Measurements from ENCODE around the gene INTS11. TPM values are rescaled to one million over a fixed set of nuclear protein-coding genes. Genes with fewer than 3 reads are reported as not detected.

Gene INTS11
- polyA plus RNA-seq, 3 donors: 46.2 to 154 (median 49.6) TPM

- H3K4me3 Mint-ChIP-seq: no peak overlapping the region
Observed at GRCh38 chr1:1335283-1335682, 10.8 kb upstream of the INTS11 start.

GRCh38 chr1:1334835-1335234, 10.4 kb upstream of the INTS11 start:
- no peak overlapping the region for H3K4me2 ChIP-seq (replicated peaks; ENCODE audit: extremely low read depth, low read length, poor library complexity, severe bottlenecking)
- no peak overlapping the region for H3K9ac ChIP-seq (ENCODE audit: insufficient read depth, low read length, poor library complexity, severe bottlenecking)
- WGBS (ENCODE audit: insufficient coverage): 93% methylated on average over 11 of the region's 11 CpGs
- Mint-ChIP-seq H3K9me3 (peaks cover 0 to 2% (median 0%) of the 10 kb centered on the region in 7 donors), H3K4me1 (no peaks in the 10 kb centered on the region), H3K27me3 (ENCODE audit: low read depth in 3 of 3) (no peaks in the 10 kb centered on the region), H3K4me3 (no peak overlapping the region), H3K36me3 (peaks cover 7 to 23% of the 10 kb centered on the region in 2 donors), H3K27ac (no peak overlapping the region)
- intact Hi-C loops (cut with micrococcal nuclease): no loop called here
- no peaks in the 10 kb centered on the region for H4K20me1 ChIP-seq (ENCODE audit: insufficient read depth, low read length)
- no peak for DNase-seq
- no peak overlapping the region for H3K4me3 ChIP-seq (replicated peaks in 1 of 3; ENCODE audit: low read depth in 2 of 3, low read length in 3 of 3)
- H2AFZ ChIP-seq (ENCODE audit: insufficient read depth, low read depth, low read length, poor library complexity, severe bottlenecking): no peak overlapping the region
- TF ChIP-seq CTCF (IDR thresholded peaks at IDR 0.05): no peak
- H3K27me3 ChIP-seq (ENCODE audit: control insufficient read depth in 2 of 2, insufficient read depth in 2 of 2, low read length in 2 of 2): no peaks in the 10 kb centered on the region
- no peaks in the 10 kb centered on the region for H3K79me2 ChIP-seq (ENCODE audit: insufficient read depth, low read length)
- H3K27ac ChIP-seq (ENCODE audit: low read depth in 1 of 2, low read length in 2 of 2): no peak overlapping the region
- peaks cover 9 to 10% of the 10 kb centered on the region in 2 donors for H3K36me3 ChIP-seq (replicated peaks in 1 of 2; ENCODE audit: control insufficient read depth in 1 of 2, insufficient read depth in 2 of 2, low read length in 2 of 2)
- H3K4me1 ChIP-seq (ENCODE audit: control insufficient read depth in 1 of 2, insufficient read depth in 2 of 2, low read length in 2 of 2): no peaks in the 10 kb centered on the region
- no peaks in the 10 kb centered on the region for H3K9me3 ChIP-seq (replicated peaks in 1 of 2; ENCODE audit: control insufficient read depth in 1 of 2, insufficient read depth in 1 of 2, low read length in 2 of 2)

More at GRCh38 chr1:1335283-1335682, 10.8 kb upstream of the INTS11 start:
- H3K27me3 Mint-ChIP-seq (ENCODE audit: low read depth in 3 of 3): peaks cover 0 to 1% (median 0%) of the 10 kb centered on the region in 3 donors
- no peak for TF ChIP-seq CTCF (IDR thresholded peaks at IDR 0.05)
- no peak overlapping the region for H3K9ac ChIP-seq (ENCODE audit: insufficient read depth, low read length, poor library complexity, severe bottlenecking)
- H3K4me1 Mint-ChIP-seq: no peaks in the 10 kb centered on the region
- H3K79me2 ChIP-seq (ENCODE audit: insufficient read depth, low read length): no peaks in the 10 kb centered on the region
- 96% methylated on average over 10 of the region's 16 CpGs for WGBS (ENCODE audit: insufficient coverage)
- no peaks in the 10 kb centered on the region for H3K9me3 ChIP-seq (replicated peaks in 1 of 2; ENCODE audit: control insufficient read depth in 1 of 2, insufficient read depth in 1 of 2, low read length in 2 of 2)
- H3K9me3 Mint-ChIP-seq: peaks cover 0 to 1% (median 0%) of the 10 kb centered on the region in 7 donors
- H2AFZ ChIP-seq (ENCODE audit: insufficient read depth, low read depth, low read length, poor library complexity, severe bottlenecking): no peak overlapping the region
- peak overlapping the region in 1 of 7 donors; percentile 30 for H3K27ac Mint-ChIP-seq
- intact Hi-C loops (cut with micrococcal nuclease): no loop called here
- no peaks in the 10 kb centered on the region for H3K4me1 ChIP-seq (ENCODE audit: control insufficient read depth in 1 of 2, insufficient read depth in 2 of 2, low read length in 2 of 2)
- H3K27me3 ChIP-seq (ENCODE audit: control insufficient read depth in 2 of 2, insufficient read depth in 2 of 2, low read length in 2 of 2): no peaks in the 10 kb centered on the region
- H3K36me3 ChIP-seq (replicated peaks in 1 of 2; ENCODE audit: control insufficient read depth in 1 of 2, insufficient read depth in 2 of 2, low read length in 2 of 2): peaks cover 9 to 14% of the 10 kb centered on the region in 2 donors
- no peak for DNase-seq
- peaks cover 10 to 28% of the 10 kb centered on the region in 2 donors for H3K36me3 Mint-ChIP-seq
- H3K4me3 ChIP-seq (replicated peaks in 1 of 3; ENCODE audit: low read depth in 2 of 3, low read length in 3 of 3): no peak overlapping the region
- no peak overlapping the region for H3K27ac ChIP-seq (ENCODE audit: low read depth in 1 of 2, low read length in 2 of 2)
- H3K4me2 ChIP-seq (replicated peaks; ENCODE audit: extremely low read depth, low read length, poor library complexity, severe bottlenecking): no peak overlapping the region
- H4K20me1 ChIP-seq (ENCODE audit: insufficient read depth, low read length): no peaks in the 10 kb centered on the region
